ENCODE data around the gene CRAMP1.

The CRAMP1 gene

DNA sequence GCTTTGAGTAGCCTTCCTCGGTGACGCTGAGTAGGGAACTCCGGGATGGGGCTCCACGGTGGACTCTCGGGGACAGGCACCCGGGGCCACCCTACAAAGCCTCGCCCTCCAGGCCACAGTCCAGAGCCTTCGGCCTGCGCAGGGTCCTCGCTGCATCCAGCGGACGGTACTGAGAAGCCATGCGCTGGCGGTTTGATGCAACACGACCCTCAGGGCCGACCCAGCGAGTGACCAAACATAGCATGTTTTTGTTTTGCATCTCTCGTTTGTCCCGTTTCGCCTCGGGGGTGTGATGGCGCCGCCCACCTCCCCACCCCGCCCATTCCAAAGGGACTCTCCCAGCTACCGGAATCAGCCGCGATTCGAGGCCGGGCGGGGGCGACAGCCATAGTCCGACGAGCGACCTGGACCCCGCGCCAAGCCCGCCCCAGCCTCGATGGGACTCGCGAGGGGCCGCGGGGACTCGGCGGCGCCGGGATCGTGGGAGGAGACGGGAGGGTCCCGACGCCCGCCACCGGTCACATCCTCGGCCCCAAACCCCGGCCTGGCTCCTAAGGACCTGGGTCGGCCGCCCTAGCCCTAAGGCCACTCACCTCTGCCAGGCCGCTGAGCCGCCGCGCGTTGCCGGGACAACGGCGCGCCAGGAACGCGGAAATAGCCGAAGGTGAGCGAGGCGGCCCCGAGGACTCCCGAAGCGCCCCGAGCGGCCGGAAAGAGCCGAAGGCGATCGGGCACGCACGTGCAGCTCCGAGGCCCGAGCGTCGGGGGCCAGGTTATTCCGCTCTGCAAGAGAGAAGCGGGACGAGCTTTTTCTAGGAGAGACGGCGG lies 1.9 kb upstream of the CRAMP1 start (continued):
- no peak for TF ChIP-seq ZNF239 (tag by site-specific recombination; IDR thresholded peaks at IDR 0.05)
- no peak; the same call in 1 of the 2 replicates for TF ChIP-seq BCL11B (tag by site-specific recombination; IDR thresholded peaks at IDR 0.05; ENCODE audit: low read depth)
- TF ChIP-seq, protein P1, sequence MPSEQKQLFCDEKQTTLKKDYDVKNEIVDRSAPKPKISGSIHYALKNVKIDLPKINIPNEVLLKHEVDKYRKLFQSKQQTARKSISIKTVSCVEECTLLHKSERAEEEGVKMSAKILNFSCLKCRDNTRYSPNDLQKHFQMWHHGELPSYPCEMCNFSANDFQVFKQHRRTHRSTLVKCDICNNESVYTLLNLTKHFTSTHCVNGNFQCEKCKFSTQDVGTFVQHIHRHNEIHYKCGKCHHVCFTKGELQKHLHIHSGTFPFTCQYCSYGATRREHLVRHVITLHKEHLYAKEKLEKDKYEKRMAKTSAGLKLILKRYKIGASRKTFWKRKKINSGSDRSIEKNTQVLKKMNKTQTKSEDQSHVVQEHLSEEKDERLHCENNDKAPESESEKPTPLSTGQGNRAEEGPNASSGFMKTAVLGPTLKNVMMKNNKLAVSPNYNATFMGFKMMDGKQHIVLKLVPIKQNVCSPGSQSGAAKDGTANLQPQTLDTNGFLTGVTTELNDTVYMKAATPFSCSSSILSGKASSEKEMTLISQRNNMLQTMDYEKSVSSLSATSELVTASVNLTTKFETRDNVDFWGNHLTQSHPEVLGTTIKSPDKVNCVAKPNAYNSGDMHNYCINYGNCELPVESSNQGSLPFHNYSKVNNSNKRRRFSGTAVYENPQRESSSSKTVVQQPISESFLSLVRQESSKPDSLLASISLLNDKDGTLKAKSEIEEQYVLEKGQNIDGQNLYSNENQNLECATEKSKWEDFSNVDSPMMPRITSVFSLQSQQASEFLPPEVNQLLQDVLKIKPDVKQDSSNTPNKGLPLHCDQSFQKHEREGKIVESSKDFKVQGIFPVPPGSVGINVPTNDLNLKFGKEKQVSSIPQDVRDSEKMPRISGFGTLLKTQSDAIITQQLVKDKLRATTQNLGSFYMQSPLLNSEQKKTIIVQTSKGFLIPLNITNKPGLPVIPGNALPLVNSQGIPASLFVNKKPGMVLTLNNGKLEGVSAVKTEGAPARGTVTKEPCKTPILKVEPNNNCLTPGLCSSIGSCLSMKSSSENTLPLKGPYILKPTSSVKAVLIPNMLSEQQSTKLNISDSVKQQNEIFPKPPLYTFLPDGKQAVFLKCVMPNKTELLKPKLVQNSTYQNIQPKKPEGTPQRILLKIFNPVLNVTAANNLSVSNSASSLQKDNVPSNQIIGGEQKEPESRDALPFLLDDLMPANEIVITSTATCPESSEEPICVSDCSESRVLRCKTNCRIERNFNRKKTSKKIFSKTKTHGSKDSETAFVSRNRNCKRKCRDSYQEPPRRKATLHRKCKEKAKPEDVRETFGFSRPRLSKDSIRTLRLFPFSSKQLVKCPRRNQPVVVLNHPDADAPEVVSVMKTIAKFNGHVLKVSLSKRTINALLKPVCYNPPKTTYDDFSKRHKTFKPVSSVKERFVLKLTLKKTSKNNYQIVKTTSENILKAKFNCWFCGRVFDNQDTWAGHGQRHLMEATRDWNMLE (tag by site-specific recombination; conservative IDR thresholded peaks at IDR 0.05; ENCODE audit: low read depth) = no peak
- no peak for TF ChIP-seq ZNF146 (tag by site-specific recombination; IDR thresholded peaks at IDR 0.05)
- TF ChIP-seq, protein P2, sequence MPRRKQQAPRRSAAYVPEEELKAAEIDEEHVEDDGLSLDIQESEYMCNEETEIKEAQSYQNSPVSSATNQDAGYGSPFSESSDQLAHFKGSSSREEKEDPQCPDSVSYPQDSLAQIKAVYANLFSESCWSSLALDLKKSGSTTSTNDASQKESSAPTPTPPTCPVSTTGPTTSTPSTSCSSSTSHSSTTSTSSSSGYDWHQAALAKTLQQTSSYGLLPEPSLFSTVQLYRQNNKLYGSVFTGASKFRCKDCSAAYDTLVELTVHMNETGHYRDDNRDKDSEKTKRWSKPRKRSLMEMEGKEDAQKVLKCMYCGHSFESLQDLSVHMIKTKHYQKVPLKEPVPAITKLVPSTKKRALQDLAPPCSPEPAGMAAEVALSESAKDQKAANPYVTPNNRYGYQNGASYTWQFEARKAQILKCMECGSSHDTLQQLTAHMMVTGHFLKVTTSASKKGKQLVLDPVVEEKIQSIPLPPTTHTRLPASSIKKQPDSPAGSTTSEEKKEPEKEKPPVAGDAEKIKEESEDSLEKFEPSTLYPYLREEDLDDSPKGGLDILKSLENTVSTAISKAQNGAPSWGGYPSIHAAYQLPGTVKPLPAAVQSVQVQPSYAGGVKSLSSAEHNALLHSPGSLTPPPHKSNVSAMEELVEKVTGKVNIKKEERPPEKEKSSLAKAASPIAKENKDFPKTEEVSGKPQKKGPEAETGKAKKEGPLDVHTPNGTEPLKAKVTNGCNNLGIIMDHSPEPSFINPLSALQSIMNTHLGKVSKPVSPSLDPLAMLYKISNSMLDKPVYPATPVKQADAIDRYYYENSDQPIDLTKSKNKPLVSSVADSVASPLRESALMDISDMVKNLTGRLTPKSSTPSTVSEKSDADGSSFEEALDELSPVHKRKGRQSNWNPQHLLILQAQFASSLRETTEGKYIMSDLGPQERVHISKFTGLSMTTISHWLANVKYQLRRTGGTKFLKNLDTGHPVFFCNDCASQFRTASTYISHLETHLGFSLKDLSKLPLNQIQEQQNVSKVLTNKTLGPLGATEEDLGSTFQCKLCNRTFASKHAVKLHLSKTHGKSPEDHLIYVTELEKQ (tag by site-specific recombination; IDR thresholded peaks at IDR 0.05; ENCODE audit: borderline replicate concordance) = no peak
- TF ChIP-seq, protein P3, sequence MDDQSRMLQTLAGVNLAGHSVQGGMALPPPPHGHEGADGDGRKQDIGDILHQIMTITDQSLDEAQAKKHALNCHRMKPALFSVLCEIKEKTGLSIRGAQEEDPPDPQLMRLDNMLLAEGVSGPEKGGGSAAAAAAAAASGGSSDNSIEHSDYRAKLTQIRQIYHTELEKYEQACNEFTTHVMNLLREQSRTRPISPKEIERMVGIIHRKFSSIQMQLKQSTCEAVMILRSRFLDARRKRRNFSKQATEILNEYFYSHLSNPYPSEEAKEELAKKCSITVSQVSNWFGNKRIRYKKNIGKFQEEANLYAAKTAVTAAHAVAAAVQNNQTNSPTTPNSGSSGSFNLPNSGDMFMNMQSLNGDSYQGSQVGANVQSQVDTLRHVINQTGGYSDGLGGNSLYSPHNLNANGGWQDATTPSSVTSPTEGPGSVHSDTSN (CRISPR knock-in tag; IDR thresholded peaks at IDR 0.05) = no peak
- no peak for TF ChIP-seq ZNF792 (tag by site-specific recombination; IDR thresholded peaks at IDR 0.05)
- TF ChIP-seq ZFHX2 (tag by site-specific recombination; conservative IDR thresholded peaks at IDR 0.05) = peak; percentile 83
- TF ChIP-seq RBAK (tag by site-specific recombination; IDR thresholded peaks at IDR 0.05) = no peak
- TF ChIP-seq, protein P4, sequence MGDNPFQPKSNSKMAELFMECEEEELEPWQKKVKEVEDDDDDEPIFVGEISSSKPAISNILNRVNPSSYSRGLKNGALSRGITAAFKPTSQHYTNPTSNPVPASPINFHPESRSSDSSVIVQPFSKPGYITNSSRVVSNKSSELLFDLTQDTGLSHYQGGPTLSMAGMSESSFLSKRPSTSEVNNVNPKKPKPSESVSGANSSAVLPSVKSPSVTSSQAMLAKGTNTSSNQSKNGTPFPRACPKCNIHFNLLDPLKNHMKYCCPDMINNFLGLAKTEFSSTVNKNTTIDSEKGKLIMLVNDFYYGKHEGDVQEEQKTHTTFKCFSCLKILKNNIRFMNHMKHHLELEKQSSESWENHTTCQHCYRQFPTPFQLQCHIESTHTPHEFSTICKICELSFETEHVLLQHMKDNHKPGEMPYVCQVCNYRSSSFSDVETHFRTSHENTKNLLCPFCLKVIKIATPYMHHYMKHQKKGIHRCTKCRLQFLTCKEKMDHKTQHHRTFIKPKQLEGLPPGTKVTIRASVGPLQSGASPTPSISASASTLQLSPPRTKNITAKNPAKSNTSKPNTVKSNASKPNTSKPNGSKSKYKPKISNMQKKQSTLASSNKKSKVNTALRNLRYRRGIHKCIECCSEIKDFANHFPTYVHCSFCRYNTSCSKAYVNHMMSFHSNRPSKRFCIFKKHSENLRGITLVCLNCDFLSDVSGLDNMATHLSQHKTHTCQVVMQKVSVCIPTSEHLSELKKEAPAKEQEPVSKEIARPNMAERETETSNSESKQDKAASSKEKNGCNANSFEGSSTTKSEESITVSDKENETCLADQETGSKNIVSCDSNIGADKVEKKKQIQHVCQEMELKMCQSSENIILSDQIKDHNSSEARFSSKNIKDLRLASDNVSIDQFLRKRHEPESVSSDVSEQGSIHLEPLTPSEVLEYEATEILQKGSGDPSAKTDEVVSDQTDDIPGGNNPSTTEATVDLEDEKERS (tag by site-specific recombination; IDR thresholded peaks at IDR 0.05) = no peak
- TF ChIP-seq ZNF112 (tag by site-specific recombination; IDR thresholded peaks at IDR 0.05) = no peak
- no peak for TF ChIP-seq ZNF202 (tag by site-specific recombination; IDR thresholded peaks at IDR 0.05; ENCODE audit: borderline replicate concordance)
- TF ChIP-seq ZNF621 (tag by site-specific recombination; IDR thresholded peaks at IDR 0.05) = no peak
- no peak for TF ChIP-seq ZNF626 (tag by site-specific recombination; IDR thresholded peaks at IDR 0.05)
- TF ChIP-seq FEZF1 (tag by site-specific recombination; IDR thresholded peaks at IDR 0.05) = no peak
- TF ChIP-seq SCRT2 (tag by site-specific recombination; IDR thresholded peaks at IDR 0.05) = peak; percentile 22; the same call in 1 of the 2 replicates
